Nephron (organoid): ENCODE measurements around the gene SOWAHB.
A peak's percentile ranks its signal among the peaks of the same experiment; 100 is the strongest.

Source experiments
- H3K27ac Mint-ChIP-seq, 3 experiments: 2 replicates each; pipeline ENCODE4 v1.8.0; 2020; ENCODE audit warnings: mixed read lengths in 3 of 3, mild to moderate bottlenecking in 2 of 3, moderate library complexity in 1 of 3
- H3K27me3 Mint-ChIP-seq: 2 replicates; pipeline ENCODE4 v1.8.0; 2021; ENCODE audit warnings: low read depth, mild to moderate bottlenecking, moderate library complexity, mixed read lengths
- H3K36me3 Mint-ChIP-seq: 2 replicates; pipeline ENCODE4 v1.8.0; 2020; ENCODE audit warnings: low read depth, mixed read lengths
- H3K4me1 Mint-ChIP-seq: 2 replicates; pipeline ENCODE4 v1.8.0; 2020; ENCODE audit warnings: mixed read lengths
- H3K4me3 Mint-ChIP-seq, 3 experiments: 2 replicates each; pipeline ENCODE4 v1.8.0; 2020; ENCODE audit warnings: mild to moderate bottlenecking in 3 of 3, mixed read lengths in 3 of 3, moderate library complexity in 2 of 3
- H3K9me3 Mint-ChIP-seq: 2 replicates; pipeline ENCODE4 v1.8.0; 2020; ENCODE audit warnings: mixed read lengths
- CTCF ChIP-seq, 3 experiments: fragments of 200-600 bp; sonication (generic); IDR thresholded peaks; one replicate each; pipeline ENCODE4 v1.5.0; 2021; ENCODE audit warnings: antibody characterized with exemption in 3 of 3; ENCODE audit not compliant: unreplicated experiment in 3 of 3

The SOWAHB gene

GRCh38 chr4:76856243-76857073 lies 41.5 kb downstream of the SOWAHB start:
- Mint-ChIP-seq H3K36me3 (no peaks in the 10 kb centered on the region), H3K4me3 (peak overlapping the region in 1 of 3 experiments; percentile 16), H3K4me1 (peaks cover 41% of the 10 kb centered on the region), H3K27me3 (no peaks in the 10 kb centered on the region), H3K9me3 (no peaks in the 10 kb centered on the region), H3K27ac (peak overlapping the region; percentile 92 to 95 (median 95))
- TF ChIP-seq CTCF (IDR thresholded peaks at IDR 0.05; ENCODE audit: unreplicated experiment in 3 of 3): no peak

GRCh38 chr4:76854858-76855257 lies 43.1 kb downstream of the SOWAHB start:
- Mint-ChIP-seq H3K27ac (peak overlapping the region in 2 of 3 experiments; percentile 39 to 66), H3K4me3 (no peak overlapping the region), H3K36me3 (no peaks in the 10 kb centered on the region), H3K9me3 (no peaks in the 10 kb centered on the region), H3K4me1 (peaks cover 50% of the 10 kb centered on the region), H3K27me3 (no peaks in the 10 kb centered on the region)
- TF ChIP-seq CTCF (IDR thresholded peaks at IDR 0.05; ENCODE audit: unreplicated experiment in 3 of 3): no peak

GRCh38 chr4:76851375-76851774 lies 46.6 kb downstream of the SOWAHB start:
- H3K4me1 Mint-ChIP-seq: peaks cover 37% of the 10 kb centered on the region
- H3K4me3 Mint-ChIP-seq: no peak overlapping the region
- H3K27ac Mint-ChIP-seq: peak overlapping the region in 2 of 3 experiments; percentile 5 to 32
- H3K36me3 Mint-ChIP-seq: no peaks in the 10 kb centered on the region
- H3K27me3 Mint-ChIP-seq: no peaks in the 10 kb centered on the region
- peaks cover 2% of the 10 kb centered on the region for H3K9me3 Mint-ChIP-seq
- no peak for TF ChIP-seq CTCF (IDR thresholded peaks at IDR 0.05; ENCODE audit: unreplicated experiment in 3 of 3)

- TF ChIP-seq CTCF (IDR thresholded peaks at IDR 0.05; ENCODE audit: unreplicated experiment in 3 of 3): no peak
- no peaks in the 10 kb centered on the region for H3K36me3 Mint-ChIP-seq
- H3K27me3 Mint-ChIP-seq: no peaks in the 10 kb centered on the region
- peaks cover 27% of the 10 kb centered on the region for H3K4me1 Mint-ChIP-seq
- H3K9me3 Mint-ChIP-seq: peaks cover 2% of the 10 kb centered on the region
- peak overlapping the region in 2 of 3 experiments; percentile 34 to 46 for H3K27ac Mint-ChIP-seq
- H3K4me3 Mint-ChIP-seq: no peak overlapping the region
These were observed 47.9 kb downstream of the SOWAHB start for GRCh38 chr4:76850010-76850441.
